NT2/D1 (cell line): ENCODE measurements around the gene ELOVL2.

Experiments used
- SUZ12 ChIP-seq: IDR thresholded peaks from 2 replicates; pipeline ENCODE4 v1.6.1; 2011; ENCODE audit not compliant: insufficient read length, insufficient read depth; ENCODE audit errors: extremely low read depth
- YY1 ChIP-seq: IDR thresholded peaks from 2 replicates; pipeline ENCODE4 v1.6.1; 2011; ENCODE audit not compliant: insufficient read length, insufficient read depth
- ZNF274 ChIP-seq: IDR thresholded peaks from 2 replicates; pipeline ENCODE4 v1.6.1; 2011; ENCODE audit warnings: mild to moderate bottlenecking, low read depth, low read length

GRCh38 chr6:10976571-10976970 is 67.5 kb downstream of the ELOVL2 start:
- no peak for TF ChIP-seq ZNF274
- TF ChIP-seq SUZ12 = no peak
- TF ChIP-seq YY1 = no peak
